ENCODE results near the gene CPLX4.
"Not testable (repeated sequence)": the region's sequence is repeated elsewhere in the genome, so short reads cannot be mapped to it uniquely, and the experiment has no call there.

The CPLX4 gene

DNA sequence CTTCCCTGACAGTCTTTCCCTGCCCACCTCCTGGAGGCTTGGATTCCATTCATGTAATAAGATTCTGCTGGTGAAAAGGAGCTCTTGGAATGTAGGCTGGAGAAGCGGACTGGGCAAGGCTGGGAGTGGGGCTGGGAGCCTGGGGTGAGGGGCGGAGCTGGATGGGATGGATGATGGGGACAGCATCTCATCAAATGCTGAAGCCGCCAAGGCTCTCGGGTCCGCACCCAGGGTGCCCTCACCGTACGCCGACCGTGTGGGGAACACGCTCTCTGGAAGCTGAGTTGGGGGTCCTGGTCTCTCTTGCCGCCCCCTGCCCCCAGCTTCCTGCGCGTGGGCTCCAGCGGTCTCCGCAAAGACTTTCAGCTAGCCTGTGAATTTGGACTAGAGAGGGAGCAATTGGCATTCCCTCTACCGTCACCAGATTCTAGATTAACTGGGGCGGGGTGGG is 54.3 kb downstream of the CPLX4 start:
- no peak overlapping the region for H3K9ac ChIP-seq
- no peaks in the 10 kb centered on the region for H3K36me3 ChIP-seq (ENCODE audit: insufficient read depth)
- H3K79me2 ChIP-seq (ENCODE audit: insufficient read depth, low read depth): no peaks in the 10 kb centered on the region
- H3K4me3 ChIP-seq (IDR thresholded peaks at IDR 0.05; ENCODE audit: insufficient read depth, low read depth, low read length): no peak overlapping the region
- no peaks in the 10 kb centered on the region for H4K20me1 ChIP-seq (ENCODE audit: insufficient read depth)
- H2AFZ ChIP-seq (ENCODE audit: low read depth): no peak overlapping the region
- TF ChIP-seq, protein P1, sequence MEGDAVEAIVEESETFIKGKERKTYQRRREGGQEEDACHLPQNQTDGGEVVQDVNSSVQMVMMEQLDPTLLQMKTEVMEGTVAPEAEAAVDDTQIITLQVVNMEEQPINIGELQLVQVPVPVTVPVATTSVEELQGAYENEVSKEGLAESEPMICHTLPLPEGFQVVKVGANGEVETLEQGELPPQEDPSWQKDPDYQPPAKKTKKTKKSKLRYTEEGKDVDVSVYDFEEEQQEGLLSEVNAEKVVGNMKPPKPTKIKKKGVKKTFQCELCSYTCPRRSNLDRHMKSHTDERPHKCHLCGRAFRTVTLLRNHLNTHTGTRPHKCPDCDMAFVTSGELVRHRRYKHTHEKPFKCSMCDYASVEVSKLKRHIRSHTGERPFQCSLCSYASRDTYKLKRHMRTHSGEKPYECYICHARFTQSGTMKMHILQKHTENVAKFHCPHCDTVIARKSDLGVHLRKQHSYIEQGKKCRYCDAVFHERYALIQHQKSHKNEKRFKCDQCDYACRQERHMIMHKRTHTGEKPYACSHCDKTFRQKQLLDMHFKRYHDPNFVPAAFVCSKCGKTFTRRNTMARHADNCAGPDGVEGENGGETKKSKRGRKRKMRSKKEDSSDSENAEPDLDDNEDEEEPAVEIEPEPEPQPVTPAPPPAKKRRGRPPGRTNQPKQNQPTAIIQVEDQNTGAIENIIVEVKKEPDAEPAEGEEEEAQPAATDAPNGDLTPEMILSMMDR (conservative IDR thresholded peaks at IDR 0.05; ENCODE audit: low read depth, low read length): no peak
- H3K4me1 ChIP-seq (ENCODE audit: low read depth, poor library complexity, severe bottlenecking): no peaks in the 10 kb centered on the region
- H3K27ac ChIP-seq: no peak overlapping the region
- H3K4me2 ChIP-seq: no peak overlapping the region
- H3K27me3 ChIP-seq (ENCODE audit: insufficient read depth, low read depth): peaks cover 6% of the 10 kb centered on the region; the same call in 1 of the 2 replicates

DNA sequence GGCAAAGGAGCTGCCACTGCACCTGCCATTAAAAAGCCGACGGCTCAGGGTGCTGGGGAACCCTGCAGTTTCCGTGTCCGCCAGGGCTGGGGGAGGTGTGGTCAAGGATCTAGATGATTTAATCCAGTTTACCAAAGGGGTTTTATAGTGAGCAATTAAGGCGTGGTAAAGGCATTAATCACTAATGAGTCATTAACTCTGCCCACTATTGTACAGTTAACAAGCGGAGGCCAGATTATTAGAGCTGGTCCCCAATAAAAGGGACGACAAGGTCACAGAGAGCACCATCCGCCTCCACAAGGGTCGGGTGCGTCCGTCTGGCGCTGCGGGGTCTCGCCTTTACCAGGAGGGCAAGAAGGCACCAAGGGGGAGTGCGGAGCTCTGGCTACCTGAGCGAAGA is 54.8 kb downstream of the CPLX4 start:
- TF ChIP-seq, protein P1 (conservative IDR thresholded peaks at IDR 0.05; ENCODE audit: low read depth, low read length): no peak
- H3K4me1 ChIP-seq (ENCODE audit: low read depth, poor library complexity, severe bottlenecking): no peaks in the 10 kb centered on the region
- no peaks in the 10 kb centered on the region for H4K20me1 ChIP-seq (ENCODE audit: insufficient read depth)
- no peak overlapping the region for H3K4me3 ChIP-seq (IDR thresholded peaks at IDR 0.05; ENCODE audit: insufficient read depth, low read depth, low read length)
- no peak overlapping the region for H3K9ac ChIP-seq
- no peak overlapping the region for H3K4me2 ChIP-seq
- no peaks in the 10 kb centered on the region for H3K79me2 ChIP-seq (ENCODE audit: insufficient read depth, low read depth)
- no peak overlapping the region for H3K27ac ChIP-seq
- H3K27me3 ChIP-seq (ENCODE audit: insufficient read depth, low read depth): peaks cover 6% of the 10 kb centered on the region; the same call in 1 of the 2 replicates
- no peaks in the 10 kb centered on the region for H3K36me3 ChIP-seq (ENCODE audit: insufficient read depth)
- no peak overlapping the region for H2AFZ ChIP-seq (ENCODE audit: low read depth)

DNA sequence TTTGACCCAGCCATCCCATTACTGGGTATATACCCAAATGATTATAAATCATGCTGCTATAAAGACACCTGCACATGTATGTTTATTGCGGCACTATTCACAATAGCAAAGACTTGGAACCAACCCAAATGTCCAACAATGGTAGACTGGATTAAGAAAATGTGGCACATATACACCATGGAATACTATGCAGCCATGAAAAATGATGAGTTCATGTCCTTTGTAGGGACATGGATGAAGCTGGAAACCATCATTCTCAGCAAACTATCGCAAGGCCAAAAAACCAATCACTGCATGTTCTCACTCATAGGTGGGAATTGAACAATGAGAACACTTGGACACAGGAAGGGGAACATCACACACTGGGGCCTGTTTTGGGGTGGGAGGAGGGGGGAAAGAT is 56.2 kb downstream of the CPLX4 start:
- H2AFZ ChIP-seq (ENCODE audit: low read depth); H3K27ac ChIP-seq; H3K27me3 ChIP-seq (ENCODE audit: insufficient read depth, low read depth); H3K9ac ChIP-seq; H4K20me1 ChIP-seq (ENCODE audit: insufficient read depth); H3K4me3 ChIP-seq (IDR thresholded peaks at IDR 0.05; ENCODE audit: insufficient read depth, low read depth, low read length); H3K4me2 ChIP-seq; H3K79me2 ChIP-seq (ENCODE audit: insufficient read depth, low read depth); H3K36me3 ChIP-seq (ENCODE audit: insufficient read depth); H3K4me1 ChIP-seq (ENCODE audit: low read depth, poor library complexity, severe bottlenecking): not testable (repeated sequence)

DNA sequence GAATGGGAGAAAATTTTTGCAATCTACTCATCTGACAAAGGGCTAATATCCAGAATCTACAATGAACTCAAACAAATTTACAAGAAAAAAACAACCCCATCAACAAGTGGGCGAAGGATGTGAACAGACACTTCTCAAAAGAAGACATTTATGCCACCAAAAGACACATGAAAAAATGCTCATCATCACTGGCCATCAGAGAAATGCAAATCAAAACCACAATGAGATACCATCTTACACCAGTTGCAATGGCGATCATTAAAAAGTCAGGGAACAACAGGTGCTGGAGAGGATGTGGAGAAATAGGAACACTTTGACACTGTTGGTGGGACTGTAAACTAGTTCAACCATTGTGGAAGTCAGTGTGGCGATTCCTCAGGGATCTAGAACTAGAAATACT is 56.6 kb downstream of the CPLX4 start:
- H3K27ac ChIP-seq; H2AFZ ChIP-seq (ENCODE audit: low read depth); H3K9ac ChIP-seq; H3K27me3 ChIP-seq (ENCODE audit: insufficient read depth, low read depth); H3K79me2 ChIP-seq (ENCODE audit: insufficient read depth, low read depth); H3K4me2 ChIP-seq; H3K36me3 ChIP-seq (ENCODE audit: insufficient read depth); H4K20me1 ChIP-seq (ENCODE audit: insufficient read depth); H3K4me3 ChIP-seq (IDR thresholded peaks at IDR 0.05; ENCODE audit: insufficient read depth, low read depth, low read length); H3K4me1 ChIP-seq (ENCODE audit: low read depth, poor library complexity, severe bottlenecking): not testable (repeated sequence)

DNA sequence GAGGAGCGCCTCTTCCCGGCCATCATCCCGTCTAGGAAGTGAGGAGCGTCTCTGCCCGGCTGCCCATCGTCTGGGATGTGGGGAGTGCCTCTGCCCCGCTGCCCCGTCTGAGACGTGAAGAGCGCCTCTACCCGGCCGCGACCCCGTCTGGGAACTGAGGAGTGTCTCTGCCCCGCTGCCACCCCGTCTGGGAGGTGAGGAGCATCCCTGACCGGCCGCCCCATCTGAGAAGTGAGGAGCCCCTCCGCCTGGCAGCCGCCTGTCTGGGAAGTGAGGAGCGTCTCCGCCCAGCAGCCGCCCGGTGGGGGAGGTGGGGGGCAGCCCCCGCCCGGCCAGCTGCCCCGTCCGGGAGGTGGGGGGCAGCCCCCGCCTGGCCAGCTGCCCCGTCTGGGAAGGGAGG is 63.0 kb downstream of the CPLX4 start:
- not testable (repeated sequence) for H3K79me2 ChIP-seq (ENCODE audit: insufficient read depth, low read depth); H3K9ac ChIP-seq; H2AFZ ChIP-seq (ENCODE audit: low read depth); H3K27me3 ChIP-seq (ENCODE audit: insufficient read depth, low read depth); H3K36me3 ChIP-seq (ENCODE audit: insufficient read depth); H4K20me1 ChIP-seq (ENCODE audit: insufficient read depth); H3K4me3 ChIP-seq (IDR thresholded peaks at IDR 0.05; ENCODE audit: insufficient read depth, low read depth, low read length); H3K4me1 ChIP-seq (ENCODE audit: low read depth, poor library complexity, severe bottlenecking); H3K4me2 ChIP-seq; H3K27ac ChIP-seq

DNA sequence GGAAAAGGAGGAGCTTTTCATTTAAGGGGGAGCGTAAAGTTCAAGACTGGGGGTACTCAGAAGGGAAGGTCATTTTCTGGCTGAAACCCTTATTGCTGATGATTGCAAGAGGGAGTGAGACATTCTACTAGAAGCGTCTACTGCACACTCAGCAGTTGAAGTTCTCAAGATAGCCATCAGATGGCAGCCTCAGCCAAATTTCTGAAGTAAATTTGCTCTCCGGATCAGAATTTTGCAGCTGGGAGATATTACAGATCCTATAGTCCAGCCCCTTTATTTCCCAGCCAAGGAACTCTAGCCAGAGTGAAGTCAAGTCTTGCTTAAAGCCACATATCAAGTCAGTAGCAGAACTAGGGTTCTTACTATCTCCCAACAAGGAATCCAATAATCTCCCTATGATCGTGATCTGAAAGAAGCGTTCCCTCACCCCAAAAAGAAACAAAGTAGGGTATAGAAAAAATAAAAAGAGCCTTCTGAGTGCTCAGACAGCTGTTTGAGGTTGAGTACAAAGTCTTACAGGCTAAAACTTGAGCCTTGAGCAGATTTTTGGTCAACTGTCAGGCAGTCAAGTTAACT is 69.2 kb downstream of the CPLX4 start:
- H3K4me2 ChIP-seq: no peak overlapping the region; the same call in 1 of the 2 replicates

More for the DNA sequence above, 69.2 kb downstream of the CPLX4 start:
- TF ChIP-seq, protein P1 (conservative IDR thresholded peaks at IDR 0.05; ENCODE audit: low read depth, low read length): peak; percentile 94
- H3K27me3 ChIP-seq (ENCODE audit: insufficient read depth, low read depth): no peaks in the 10 kb centered on the region
- H3K36me3 ChIP-seq (ENCODE audit: insufficient read depth): no peaks in the 10 kb centered on the region
- H3K9ac ChIP-seq: no peak overlapping the region
- no peaks in the 10 kb centered on the region for H3K79me2 ChIP-seq (ENCODE audit: insufficient read depth, low read depth)
- H3K4me3 ChIP-seq (IDR thresholded peaks at IDR 0.05; ENCODE audit: insufficient read depth, low read depth, low read length): no peak overlapping the region
- no peak overlapping the region for H3K27ac ChIP-seq
- H2AFZ ChIP-seq (ENCODE audit: low read depth): peak overlapping the region; percentile 23; the same call in 1 of the 2 replicates
- H3K4me1 ChIP-seq (ENCODE audit: low read depth, poor library complexity, severe bottlenecking): peaks cover 9% of the 10 kb centered on the region
- no peaks in the 10 kb centered on the region for H4K20me1 ChIP-seq (ENCODE audit: insufficient read depth)
